Stimulated activated CD8-positive, alpha-beta memory T cell treated with anti-CD3 and anti-CD28 coated beads, Interleukin-7, amount 100 ng/mL, for 1 hour (primary cell): ENCODE results near the gene PFKFB3.

Experiments
- DNase-seq, 2 donors: peaks; one replicate each; pipeline ENCODE4 v3.0.0-alpha.2; 2020; ENCODE audit warnings: low read depth in 2 of 2

PFKFB3 gene

GRCh38 chr10:6300784-6301460 lies 98.2 kb downstream of the PFKFB3 start:
- DNase-seq, result no peak

- no peak for DNase-seq
Measured at GRCh38 chr10:6301488-6302075, 98.8 kb downstream of the PFKFB3 start.
